Endothelial cell of umbilical vein (primary cell): ENCODE measurements around the gene ATCAY.

ENCODE experiments used
- EZH2 ChIP-seq: IDR thresholded peaks from 2 replicates; pipeline ENCODE4 v1.6.1; 2012; ENCODE audit warnings: borderline replicate concordance, low read depth, mild to moderate bottlenecking, moderate library complexity, low read length, inconsistent platforms; ENCODE audit not compliant: severe bottlenecking
- JUN ChIP-seq: IDR thresholded peaks from 2 replicates; pipeline ENCODE4 v1.6.1; 2011; ENCODE audit warnings: borderline replicate concordance, low read depth; ENCODE audit not compliant: insufficient read length, insufficient read depth
- MYC ChIP-seq: IDR thresholded peaks from one replicate; pipeline ENCODE4 v1.6.1; 2011; ENCODE audit warnings: mild to moderate bottlenecking, low read depth, low read length
- POLR2A ChIP-seq: IDR thresholded peaks from 2 replicates; pipeline ENCODE4 v1.6.1; 2012; ENCODE audit warnings: low read depth, mild to moderate bottlenecking, control low read depth, low read length
- POLR2AphosphoS5 ChIP-seq: IDR thresholded peaks from 2 replicates; pipeline ENCODE4 v1.6.1; 2012; ENCODE audit warnings: low read depth, mild to moderate bottlenecking, control low read depth, low read length, moderate library complexity; ENCODE audit not compliant: insufficient read depth
- TF ChIP-seq, protein P1 (sequence below), 2 donors: IDR thresholded peaks; 1 replicate in 1 of 2; 2 replicates in 1 of 2; pipeline ENCODE4 v1.5.1; 2011; ENCODE audit warnings: low read length in 2 of 2, mild to moderate bottlenecking in 2 of 2, moderate library complexity in 2 of 2, control low read depth in 1 of 2, inconsistent platforms in 1 of 2, low read depth in 1 of 2; ENCODE audit not compliant: insufficient read depth in 1 of 2; ENCODE audit errors: extremely low read depth in 1 of 2
- TF ChIP-seq, protein P2 (sequence below): IDR thresholded peaks from 2 replicates; pipeline ENCODE4 v1.6.1; 2011; ENCODE audit not compliant: insufficient read depth, insufficient read length

DNA sequence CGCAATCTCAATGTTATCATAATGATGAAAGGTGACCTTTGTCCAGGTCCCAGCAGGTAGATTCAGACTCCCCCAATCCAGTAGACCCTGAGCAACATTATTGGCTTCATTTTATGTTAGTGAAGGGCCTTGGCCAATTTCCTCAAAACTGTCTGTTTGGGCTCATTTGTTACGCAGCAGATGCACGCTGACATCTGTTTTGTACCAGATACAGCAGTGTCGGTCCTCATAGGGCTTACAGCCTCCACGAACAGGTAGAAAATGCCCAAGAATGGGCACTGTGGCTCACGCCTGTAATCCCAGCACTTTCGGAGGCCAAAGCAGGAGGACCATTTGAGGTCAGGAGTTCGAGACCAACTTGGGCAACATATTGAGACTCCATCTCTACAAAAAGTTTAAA lies 39.3 kb downstream of the ATCAY start:
- TF ChIP-seq POLR2A = no peak
- TF ChIP-seq, protein P1, sequence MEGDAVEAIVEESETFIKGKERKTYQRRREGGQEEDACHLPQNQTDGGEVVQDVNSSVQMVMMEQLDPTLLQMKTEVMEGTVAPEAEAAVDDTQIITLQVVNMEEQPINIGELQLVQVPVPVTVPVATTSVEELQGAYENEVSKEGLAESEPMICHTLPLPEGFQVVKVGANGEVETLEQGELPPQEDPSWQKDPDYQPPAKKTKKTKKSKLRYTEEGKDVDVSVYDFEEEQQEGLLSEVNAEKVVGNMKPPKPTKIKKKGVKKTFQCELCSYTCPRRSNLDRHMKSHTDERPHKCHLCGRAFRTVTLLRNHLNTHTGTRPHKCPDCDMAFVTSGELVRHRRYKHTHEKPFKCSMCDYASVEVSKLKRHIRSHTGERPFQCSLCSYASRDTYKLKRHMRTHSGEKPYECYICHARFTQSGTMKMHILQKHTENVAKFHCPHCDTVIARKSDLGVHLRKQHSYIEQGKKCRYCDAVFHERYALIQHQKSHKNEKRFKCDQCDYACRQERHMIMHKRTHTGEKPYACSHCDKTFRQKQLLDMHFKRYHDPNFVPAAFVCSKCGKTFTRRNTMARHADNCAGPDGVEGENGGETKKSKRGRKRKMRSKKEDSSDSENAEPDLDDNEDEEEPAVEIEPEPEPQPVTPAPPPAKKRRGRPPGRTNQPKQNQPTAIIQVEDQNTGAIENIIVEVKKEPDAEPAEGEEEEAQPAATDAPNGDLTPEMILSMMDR (IDR thresholded peaks at IDR 0.05; ENCODE audit: extremely low read depth in 1 of 2, insufficient read depth in 1 of 2, low read depth in 1 of 2, low read length in 2 of 2) = no peak
- no peak for TF ChIP-seq EZH2
- TF ChIP-seq POLR2AphosphoS5 = no peak
- TF ChIP-seq MYC = no peak
- no peak for TF ChIP-seq JUN
- TF ChIP-seq, protein P2, sequence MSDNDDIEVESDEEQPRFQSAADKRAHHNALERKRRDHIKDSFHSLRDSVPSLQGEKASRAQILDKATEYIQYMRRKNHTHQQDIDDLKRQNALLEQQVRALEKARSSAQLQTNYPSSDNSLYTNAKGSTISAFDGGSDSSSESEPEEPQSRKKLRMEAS = no peak
